ENCODE data around the gene MYRIP.

Gene MYRIP

DNA sequence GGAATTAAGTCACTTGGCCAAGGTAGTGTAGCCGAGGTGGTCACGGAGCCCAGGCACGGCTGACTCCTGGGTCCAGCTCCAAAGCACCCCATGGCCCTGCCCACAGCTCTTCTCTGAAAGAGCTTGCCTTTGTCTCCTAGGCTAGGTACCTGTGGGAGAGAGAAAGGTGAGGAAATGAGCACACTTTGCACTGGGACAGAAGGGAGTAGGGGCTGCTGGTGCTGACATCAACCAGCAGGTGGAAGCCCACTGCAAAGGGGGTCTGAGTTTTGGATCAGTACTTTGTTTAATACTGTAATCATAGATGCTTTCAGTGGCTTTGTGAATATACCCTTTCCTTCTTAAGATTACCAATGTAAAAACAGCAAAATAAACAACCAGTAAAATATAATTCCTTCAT lies 371.8 kb downstream of the MYRIP start:
- TF ChIP-seq, protein P1, sequence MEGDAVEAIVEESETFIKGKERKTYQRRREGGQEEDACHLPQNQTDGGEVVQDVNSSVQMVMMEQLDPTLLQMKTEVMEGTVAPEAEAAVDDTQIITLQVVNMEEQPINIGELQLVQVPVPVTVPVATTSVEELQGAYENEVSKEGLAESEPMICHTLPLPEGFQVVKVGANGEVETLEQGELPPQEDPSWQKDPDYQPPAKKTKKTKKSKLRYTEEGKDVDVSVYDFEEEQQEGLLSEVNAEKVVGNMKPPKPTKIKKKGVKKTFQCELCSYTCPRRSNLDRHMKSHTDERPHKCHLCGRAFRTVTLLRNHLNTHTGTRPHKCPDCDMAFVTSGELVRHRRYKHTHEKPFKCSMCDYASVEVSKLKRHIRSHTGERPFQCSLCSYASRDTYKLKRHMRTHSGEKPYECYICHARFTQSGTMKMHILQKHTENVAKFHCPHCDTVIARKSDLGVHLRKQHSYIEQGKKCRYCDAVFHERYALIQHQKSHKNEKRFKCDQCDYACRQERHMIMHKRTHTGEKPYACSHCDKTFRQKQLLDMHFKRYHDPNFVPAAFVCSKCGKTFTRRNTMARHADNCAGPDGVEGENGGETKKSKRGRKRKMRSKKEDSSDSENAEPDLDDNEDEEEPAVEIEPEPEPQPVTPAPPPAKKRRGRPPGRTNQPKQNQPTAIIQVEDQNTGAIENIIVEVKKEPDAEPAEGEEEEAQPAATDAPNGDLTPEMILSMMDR (IDR thresholded peaks at IDR 0.05; ENCODE audit: unreplicated experiment in 3 of 3) = no peak
- Mint-ChIP-seq H3K36me3 (ENCODE audit: low read depth) (no peaks in the 10 kb centered on the region), H3K27me3 (ENCODE audit: low read depth) (peaks cover 3% of the 10 kb centered on the region), H3K9me3 (no peaks in the 10 kb centered on the region), H3K4me3 (no peak overlapping the region), H3K27ac (no peak overlapping the region), H3K4me1 (peaks cover 5% of the 10 kb centered on the region)

DNA sequence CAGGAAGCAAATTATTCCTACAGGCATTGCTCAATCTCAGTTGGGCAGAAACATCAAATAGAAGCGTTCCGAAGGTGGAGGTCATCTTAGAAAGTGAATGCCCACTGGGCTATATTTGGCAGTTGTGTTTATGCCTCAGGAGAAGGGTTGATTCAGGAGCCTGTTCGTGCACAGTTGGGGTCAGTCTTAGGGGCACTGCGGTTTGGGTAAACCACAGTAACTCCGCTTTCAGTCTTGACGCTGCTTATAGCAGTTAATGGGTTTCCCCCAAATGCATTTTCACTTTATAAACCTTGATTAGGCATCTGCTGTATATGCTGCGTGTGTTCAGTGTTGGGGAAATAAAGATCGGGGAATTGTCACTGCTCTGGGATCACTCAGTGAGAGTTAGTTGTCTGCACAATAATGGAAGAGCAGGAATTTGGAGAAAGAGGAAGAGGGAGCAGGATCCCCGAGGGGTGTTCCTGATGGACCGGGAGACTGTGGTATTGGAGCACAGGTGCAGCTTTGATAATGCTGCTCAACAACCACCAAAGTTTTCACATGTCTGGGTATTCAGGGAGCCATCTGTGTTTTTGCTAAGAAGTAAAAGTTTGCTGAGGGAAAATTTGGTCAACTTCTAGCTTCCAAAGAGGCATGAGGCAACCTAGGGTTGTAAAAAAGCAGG lies 375.8 kb downstream of the MYRIP start:
- Mint-ChIP-seq H3K4me3 (no peak overlapping the region), H3K36me3 (ENCODE audit: low read depth) (no peaks in the 10 kb centered on the region), H3K9me3 (no peaks in the 10 kb centered on the region), H3K27ac (no peak overlapping the region), H3K4me1 (peaks cover 6% of the 10 kb centered on the region), H3K27me3 (ENCODE audit: low read depth) (peaks cover 4% of the 10 kb centered on the region)
- TF ChIP-seq, protein P1 (IDR thresholded peaks at IDR 0.05; ENCODE audit: unreplicated experiment in 3 of 3) = no peak

DNA sequence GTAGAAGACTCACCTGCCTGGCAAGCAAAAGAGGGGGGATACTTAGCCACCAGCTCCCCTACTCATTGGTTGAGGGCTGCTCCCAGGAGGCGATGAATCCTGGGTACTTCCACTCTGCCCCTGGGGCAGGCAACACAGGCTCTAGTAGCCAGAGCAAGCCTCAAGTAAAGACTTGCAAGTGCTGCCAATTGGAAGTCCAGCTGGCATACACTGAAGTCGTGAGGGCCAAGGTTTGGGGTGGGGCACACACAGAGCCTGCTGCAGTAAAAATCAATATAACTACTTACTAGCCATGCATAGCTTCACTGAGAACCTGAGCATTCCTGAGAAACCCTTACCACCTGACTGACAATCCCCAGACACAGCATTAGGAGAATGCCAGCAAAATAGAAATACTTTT lies 377.1 kb downstream of the MYRIP start:
- H3K9me3 Mint-ChIP-seq = no peaks in the 10 kb centered on the region
- peaks cover 6% of the 10 kb centered on the region for H3K4me1 Mint-ChIP-seq
- H3K27me3 Mint-ChIP-seq (ENCODE audit: low read depth) = peaks cover 4% of the 10 kb centered on the region
- H3K36me3 Mint-ChIP-seq (ENCODE audit: low read depth) = no peaks in the 10 kb centered on the region
- H3K27ac Mint-ChIP-seq = no peak overlapping the region
- H3K4me3 Mint-ChIP-seq = no peak overlapping the region
- TF ChIP-seq, protein P1 (IDR thresholded peaks at IDR 0.05; ENCODE audit: unreplicated experiment in 3 of 3) = no peak

DNA sequence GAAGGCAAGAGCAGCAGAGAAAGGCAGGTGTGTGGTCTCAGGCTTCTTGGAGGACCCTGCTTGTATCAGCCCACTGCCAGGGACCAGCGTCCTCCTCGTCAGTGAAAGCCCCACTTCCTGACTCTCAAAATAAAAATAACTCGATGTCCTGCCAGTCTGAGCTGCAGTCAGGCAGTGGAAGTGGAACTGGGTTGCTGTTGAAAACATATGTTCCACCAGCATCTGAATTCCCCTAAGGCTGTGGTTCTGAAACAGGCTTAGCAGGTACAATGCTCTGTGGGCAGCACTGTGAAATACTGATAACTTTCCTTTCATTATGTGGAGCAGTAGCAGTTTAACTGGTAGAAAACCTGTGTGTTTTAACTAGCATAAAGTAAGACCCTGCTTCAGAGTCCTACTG lies 378.5 kb downstream of the MYRIP start:
- Mint-ChIP-seq H3K36me3 (ENCODE audit: low read depth) (no peaks in the 10 kb centered on the region), H3K9me3 (no peaks in the 10 kb centered on the region), H3K4me3 (no peak overlapping the region), H3K4me1 (peaks cover 6% of the 10 kb centered on the region), H3K27me3 (ENCODE audit: low read depth) (peaks cover 4% of the 10 kb centered on the region), H3K27ac (no peak overlapping the region)
- TF ChIP-seq, protein P1 (IDR thresholded peaks at IDR 0.05; ENCODE audit: unreplicated experiment in 3 of 3) = no peak

DNA sequence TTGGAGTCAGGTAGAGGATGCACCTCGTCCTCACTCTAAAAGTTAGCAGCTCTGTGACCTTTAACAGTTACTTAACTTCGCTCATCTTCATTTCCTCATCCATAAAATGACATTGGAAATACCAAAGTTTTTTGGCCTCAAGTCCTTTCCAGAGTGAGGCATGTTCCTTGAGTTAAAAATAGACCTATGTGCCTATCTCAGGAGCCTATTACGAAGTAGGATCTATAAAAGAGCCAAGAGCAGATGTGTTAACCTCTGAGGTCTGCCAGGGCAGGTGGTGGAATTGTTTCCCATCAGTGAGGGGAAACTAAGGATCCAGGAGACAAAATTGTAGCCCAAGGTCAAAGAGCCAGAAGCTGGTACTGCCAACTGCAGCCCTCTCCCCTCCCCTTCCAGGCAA lies 379.7 kb downstream of the MYRIP start:
- Mint-ChIP-seq H3K4me3 (no peak overlapping the region), H3K9me3 (no peaks in the 10 kb centered on the region), H3K27me3 (ENCODE audit: low read depth) (peaks cover 4% of the 10 kb centered on the region), H3K4me1 (peaks cover 6% of the 10 kb centered on the region), H3K27ac (no peak overlapping the region), H3K36me3 (ENCODE audit: low read depth) (no peaks in the 10 kb centered on the region)
- TF ChIP-seq, protein P1 (IDR thresholded peaks at IDR 0.05; ENCODE audit: unreplicated experiment in 3 of 3) = no peak

DNA sequence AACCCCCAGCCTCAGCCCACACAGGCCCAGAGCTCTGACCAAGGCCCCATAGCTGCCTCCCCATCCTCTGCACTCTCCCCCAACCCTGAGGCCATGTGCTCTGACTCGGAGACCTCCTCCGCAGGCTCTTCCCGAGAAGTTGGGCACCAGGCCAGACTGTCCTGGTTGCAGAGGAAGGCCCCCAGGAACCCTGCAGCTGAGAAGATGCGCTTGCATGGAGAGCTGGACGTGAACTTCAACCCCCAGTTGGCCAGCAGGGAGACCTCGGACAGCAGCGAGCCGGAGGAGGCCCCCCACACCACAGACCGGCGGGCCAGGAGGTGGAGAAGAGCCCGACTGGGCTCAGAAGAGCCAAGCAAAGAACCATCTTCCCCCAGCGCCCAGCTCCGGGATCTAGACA lies 380.6 kb downstream of the MYRIP start:
- Mint-ChIP-seq H3K4me1 (peaks cover 6% of the 10 kb centered on the region), H3K36me3 (ENCODE audit: low read depth) (no peaks in the 10 kb centered on the region), H3K4me3 (no peak overlapping the region), H3K27ac (no peak overlapping the region), H3K9me3 (no peaks in the 10 kb centered on the region), H3K27me3 (ENCODE audit: low read depth) (peaks cover 4% of the 10 kb centered on the region)
- TF ChIP-seq, protein P1 (IDR thresholded peaks at IDR 0.05; ENCODE audit: unreplicated experiment in 3 of 3) = no peak
